Fibroblast of gingiva (primary cell): Measurements from ENCODE around the gene LRFN3.
"Not testable (repeated sequence)": the region's sequence is repeated elsewhere in the genome, so short reads cannot be mapped to it uniquely, and the experiment has no call there.

Experiments
- DNase-seq: peaks from one replicate; pipeline ENCODE4 v3.0.0-alpha.2; 2011; ENCODE audit warnings: low read depth

LRFN3 gene

DNA sequence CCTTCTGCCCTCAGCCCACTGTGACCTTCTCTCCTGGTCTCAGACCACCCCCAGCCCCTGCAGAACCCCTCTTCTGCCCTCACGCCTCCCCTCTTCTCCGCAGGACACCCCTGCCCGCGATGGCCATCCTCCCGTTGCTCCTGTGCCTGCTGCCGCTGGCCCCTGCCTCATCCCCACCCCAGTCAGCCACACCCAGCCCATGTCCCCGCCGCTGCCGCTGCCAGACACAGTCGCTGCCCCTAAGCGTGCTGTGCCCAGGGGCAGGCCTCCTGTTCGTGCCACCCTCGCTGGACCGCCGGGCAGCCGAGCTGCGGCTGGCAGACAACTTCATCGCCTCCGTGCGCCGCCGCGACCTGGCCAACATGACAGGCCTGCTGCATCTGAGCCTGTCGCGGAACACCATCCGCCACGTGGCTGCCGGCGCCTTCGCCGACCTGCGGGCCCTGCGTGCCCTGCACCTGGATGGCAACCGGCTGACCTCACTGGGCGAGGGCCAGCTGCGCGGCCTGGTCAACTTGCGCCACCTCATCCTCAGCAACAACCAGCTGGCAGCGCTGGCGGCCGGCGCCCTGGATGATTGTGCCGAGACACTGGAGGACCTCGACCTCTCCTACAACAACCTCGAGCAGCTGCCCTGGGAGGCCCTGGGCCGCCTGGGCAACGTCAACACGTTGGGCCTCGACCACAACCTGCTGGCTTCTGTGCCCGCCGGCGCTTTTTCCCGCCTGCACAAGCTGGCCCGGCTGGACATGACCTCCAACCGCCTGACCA is 3.3 kb downstream of the LRFN3 start:
- no peak for DNase-seq

DNA sequence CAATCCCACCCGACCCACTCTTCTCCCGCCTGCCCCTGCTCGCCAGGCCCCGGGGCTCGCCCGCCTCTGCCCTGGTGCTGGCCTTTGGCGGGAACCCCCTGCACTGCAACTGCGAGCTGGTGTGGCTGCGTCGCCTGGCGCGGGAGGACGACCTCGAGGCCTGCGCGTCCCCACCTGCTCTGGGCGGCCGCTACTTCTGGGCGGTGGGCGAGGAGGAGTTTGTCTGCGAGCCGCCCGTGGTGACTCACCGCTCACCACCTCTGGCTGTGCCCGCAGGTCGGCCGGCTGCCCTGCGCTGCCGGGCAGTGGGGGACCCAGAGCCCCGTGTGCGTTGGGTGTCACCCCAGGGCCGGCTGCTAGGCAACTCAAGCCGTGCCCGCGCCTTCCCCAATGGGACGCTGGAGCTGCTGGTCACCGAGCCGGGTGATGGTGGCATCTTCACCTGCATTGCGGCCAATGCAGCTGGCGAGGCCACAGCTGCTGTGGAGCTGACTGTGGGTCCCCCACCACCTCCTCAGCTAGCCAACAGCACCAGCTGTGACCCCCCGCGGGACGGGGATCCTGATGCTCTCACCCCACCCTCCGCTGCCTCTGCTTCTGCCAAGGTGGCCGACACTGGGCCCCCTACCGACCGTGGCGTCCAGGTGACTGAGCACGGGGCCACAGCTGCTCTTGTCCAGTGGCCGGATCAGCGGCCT is 4.1 kb downstream of the LRFN3 start:
- DNase-seq = no peak

DNA sequence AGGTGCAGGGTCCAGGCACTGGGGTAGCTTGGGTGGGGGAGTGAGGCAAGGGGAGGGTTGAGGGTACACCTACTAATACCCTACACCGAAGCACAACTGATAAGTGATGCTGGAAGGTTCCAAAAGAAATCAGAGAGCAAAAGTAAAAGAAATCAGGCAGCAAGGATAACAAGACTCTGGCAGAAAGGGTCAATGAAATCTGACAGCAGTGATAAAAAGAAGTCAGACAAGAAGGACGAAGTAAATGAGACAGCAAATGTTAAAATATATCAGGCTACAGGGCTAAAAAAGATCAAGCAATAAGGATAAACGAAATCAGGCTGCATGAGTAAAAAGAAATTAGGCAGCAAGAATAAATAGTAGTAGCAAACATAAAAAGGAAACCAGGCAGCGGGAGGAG is 4.7 kb downstream of the LRFN3 start:
- DNase-seq = no peak

DNA sequence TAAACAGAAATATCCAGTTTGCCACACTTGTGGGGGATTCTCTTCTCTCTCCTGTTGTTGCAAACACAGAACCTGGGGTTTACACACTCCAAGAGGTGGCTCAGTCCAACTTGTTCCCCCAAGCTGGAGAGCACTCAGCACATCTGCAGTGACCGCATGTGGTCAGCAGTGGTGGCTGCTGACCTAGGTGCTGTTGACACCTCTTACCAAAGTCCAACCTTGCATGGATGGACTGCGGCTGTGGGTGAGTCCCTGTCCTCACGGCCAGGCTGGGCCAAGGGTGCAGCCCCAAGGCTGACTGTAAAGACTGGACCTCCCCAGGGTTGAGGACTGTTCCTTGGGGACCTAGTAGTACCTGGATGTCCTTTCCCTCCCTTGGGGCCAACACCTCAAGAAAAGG is 6.1 kb downstream of the LRFN3 start:
- DNase-seq = no peak

DNA sequence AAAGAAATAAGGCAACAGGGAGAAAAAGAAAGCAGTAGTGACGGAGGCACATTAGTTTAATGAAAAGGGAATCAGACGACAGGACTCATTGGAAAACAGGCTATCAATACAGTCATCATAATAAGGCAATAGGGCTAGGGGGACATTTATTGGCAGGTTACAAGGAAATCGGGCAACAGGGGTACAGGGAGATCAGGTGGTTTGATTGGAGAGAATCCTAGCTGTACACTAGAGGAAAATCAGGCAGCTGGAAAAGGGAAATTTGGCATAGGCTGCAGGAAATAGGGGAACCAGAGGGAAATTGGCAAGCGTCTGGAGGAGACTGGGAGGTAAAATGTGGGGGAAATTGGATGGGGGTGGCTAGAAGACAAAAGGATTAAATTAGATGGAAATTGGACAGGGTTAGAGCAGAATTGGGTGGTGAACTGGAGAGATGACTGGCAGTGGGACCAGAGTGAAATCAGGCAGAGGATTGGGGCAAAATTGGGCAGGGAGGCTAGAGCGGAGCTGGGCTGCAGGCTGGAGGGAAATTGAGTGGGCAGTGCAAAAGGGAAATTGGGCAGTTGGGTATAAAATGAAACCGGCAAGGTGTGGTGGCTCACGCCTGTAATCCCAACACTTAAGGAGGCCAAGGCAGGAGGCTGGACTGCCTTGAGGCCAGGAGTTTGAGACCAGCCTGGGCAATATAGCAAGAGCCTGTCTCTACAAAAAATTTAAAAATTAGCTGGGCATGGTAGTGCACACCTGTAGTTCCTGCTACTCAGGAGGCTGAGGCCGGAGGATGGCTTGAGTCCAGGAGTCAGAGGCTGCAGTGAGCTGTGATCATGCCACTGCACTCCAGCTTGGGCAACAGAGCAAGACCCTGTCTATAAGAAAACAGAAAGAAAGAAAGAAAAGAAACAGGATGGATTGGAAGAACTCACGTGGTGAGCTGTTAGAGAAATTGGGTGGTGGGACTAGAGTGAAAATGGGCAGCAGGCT is 7.4 kb downstream of the LRFN3 start:
- DNase-seq = no peak

DNA sequence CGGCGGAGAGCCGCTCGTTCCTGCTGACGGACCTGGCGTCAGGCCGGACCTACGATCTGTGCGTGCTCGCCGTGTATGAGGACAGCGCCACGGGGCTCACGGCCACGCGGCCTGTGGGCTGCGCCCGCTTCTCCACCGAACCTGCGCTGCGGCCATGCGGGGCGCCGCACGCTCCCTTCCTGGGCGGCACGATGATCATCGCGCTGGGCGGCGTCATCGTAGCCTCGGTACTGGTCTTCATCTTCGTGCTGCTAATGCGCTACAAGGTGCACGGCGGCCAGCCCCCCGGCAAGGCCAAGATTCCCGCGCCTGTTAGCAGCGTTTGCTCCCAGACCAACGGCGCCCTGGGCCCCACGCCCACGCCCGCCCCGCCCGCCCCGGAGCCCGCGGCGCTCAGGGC is 8.4 kb downstream of the LRFN3 start:
- no peak for DNase-seq

DNA sequence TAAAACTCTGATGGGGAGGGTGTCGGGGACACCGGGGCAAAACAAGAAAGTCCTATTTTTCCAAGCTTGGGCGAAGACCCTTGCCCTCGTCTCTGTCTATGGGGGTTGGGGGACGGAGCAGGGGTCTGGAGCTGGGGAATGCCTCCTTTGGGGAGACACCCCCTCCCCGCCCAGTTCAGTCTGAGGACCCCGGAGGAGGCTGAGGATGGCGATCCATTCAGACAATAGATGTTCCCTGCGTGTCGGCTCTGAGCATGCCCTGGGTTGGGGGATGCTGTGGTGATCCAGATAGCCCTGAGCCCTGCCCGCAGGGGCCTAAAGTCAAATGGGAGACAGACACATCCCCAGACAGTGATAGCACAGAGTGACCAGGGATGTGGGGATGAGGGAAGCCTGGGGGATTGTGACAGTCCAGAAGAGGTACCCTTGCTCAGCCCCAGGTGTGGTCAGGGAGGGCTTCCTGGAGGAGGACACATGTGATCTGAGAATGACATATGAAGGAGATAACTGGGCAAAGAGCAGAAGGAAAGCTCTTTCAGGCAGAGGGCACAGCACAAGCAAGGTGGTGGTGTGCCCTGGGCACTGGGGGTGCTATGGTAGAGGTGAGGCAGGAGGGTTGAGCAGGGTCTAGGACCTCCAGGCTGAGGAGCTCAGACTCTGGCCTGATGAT is 9.1 kb downstream of the LRFN3 start:
- DNase-seq = no peak

DNA sequence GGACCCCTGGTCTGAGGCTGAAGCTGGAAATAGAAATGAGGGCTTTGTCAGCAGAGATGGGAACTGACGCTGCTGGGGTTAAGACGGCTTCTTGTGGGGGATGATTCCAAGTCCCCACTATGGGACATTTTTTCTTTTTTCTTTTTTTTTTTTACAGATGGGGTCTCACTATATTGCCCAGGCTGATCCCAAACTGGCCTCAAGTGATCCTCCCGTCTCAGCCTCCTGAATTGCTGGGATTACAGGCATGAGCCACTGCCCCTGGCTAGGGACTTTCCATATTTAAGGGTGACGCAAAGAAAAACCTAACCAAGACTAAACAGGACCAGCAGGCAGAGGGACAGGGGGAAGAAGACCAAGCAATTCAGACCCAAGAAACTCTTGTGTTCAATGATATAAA is 10.0 kb downstream of the LRFN3 start:
- DNase-seq = no peak

DNA sequence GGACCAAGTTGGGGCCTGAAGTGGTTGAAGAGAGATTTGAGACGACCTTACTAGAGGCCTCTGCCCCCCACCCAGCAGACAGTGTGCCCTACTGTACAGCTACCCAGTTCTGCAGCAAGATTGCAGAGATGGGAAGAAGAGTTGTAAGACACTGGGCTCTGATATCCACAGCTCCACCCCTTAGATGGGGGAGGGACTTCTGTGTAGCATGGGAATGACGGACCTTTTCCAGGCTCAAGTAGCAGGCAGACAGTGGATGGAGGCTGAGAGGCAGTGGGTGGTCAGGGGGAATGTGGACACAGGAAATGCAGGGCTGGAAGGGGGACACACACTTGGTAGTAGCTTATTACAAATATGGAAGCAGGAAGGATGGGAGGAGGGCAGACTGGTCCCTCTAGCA is 13.0 kb downstream of the LRFN3 start:
- no peak for DNase-seq

DNA sequence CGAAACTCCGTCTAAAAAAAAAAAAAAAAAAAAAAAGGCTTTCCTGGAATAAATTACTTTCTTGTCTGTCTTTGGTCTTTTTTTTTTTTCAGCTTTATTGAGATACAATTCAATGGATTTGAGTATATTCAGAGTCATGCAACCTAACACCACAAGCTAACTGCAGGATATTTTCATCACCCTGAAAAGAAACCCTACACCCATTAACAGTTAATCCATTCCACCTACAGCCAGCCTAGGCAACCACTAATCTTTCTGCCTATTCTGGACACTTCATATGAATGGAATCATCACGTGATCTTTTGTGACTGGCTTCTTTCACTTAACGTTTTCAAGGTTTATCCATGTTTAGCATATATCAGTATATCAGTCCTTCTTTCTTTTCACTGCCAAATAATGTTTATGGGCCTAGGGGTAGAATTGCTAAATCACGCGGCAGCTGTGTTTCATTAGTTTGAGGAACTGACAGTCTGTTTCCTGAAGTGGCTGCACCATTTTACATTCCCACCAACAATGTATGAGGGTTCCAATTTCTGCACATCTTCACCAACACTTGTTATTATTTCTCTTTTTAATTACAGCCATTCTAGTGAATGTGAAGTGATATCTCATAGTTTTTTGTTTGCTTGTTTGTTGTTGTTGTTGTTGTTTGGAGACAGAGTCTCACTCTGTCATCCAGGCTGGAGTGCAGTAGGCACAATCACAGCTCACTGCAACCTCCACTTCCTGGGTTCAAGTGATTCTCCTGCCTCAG is 19.9 kb downstream of the LRFN3 start:
- DNase-seq = no peak

DNA sequence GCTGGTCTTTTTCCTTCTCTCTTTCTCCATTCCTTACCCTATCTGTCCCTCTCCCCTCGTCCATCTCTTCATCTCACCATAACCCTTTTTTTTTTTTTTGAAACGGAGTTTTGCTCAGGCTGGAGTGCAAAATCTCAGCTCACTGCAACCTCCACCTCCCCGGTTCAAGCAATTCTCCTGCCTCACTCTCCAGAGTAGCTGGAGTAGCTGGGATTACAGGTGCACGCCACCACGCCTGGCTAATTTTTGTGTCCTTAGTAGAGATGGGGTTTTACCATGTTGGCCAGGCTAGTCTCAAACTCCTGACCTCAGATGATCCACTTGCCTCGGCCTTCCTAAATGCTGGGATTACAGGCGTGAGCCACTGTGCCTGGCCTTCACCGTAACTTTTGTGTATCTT is 21.2 kb downstream of the LRFN3 start:
- not testable (repeated sequence) for DNase-seq

DNA sequence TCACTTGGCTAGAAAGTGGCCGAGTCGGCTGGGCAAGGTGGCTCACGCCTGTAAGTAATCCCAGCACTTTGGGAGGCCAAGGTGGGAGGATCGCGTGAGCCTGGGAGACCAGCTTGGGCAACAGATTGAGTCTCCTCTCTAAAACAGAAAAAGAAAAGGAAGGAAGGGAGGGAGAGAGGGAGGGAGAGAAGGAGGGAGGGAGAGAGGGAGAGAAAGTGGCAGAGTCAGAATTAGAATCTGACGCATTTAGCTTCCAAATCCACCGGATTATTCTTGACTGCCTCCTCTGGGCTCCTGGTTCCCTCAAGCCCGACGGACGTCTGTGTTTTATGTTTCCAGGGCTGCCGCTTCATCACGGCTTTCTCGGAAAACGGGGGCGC is 22.5 kb downstream of the LRFN3 start:
- no peak for DNase-seq

DNA sequence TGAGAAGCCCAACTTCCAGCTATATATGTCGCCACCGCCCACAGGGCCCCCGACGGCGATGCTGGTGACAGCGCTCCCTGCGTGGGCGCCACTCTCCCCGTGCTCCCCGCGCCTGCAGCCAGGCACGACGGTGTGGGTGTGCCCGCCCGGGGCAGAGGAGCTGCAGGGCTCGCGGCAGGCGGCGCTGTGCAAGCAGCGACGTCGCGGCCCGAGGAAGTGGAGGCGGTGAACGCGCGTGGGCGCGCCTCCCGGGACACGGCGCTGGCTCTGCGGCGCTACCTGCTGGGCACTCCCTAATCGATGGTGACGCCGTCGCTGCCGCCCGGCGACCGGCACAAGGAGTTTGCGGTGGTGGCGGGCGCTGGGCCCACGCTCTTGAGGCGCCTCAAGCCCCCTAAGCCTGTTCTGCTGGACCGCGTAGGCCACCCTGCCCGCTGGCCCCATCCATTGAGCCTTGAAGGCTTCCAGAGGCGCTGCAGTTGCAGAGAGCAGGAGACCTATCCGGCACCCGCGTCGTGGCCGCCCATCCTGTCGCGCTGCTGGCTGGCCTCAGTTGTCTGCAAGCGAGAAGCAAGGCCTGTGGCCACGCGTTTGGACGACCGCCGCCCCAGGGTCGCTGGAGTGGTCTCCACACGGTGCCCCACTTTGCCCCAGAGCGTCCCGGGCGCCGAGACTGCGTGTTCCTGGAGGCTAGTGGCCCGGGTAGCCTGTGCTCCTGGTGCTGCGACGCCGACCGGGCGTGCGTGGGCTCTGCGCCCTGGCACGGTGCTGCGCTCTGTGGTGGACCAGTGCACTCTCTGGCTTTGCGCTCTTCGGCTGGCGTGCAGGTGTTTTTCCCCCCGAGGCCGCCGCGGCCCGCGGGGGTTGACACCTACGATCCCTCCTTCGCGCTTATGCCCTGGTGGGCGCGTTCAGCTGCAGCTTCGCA is 23.1 kb downstream of the LRFN3 start:
- no peak for DNase-seq

DNA sequence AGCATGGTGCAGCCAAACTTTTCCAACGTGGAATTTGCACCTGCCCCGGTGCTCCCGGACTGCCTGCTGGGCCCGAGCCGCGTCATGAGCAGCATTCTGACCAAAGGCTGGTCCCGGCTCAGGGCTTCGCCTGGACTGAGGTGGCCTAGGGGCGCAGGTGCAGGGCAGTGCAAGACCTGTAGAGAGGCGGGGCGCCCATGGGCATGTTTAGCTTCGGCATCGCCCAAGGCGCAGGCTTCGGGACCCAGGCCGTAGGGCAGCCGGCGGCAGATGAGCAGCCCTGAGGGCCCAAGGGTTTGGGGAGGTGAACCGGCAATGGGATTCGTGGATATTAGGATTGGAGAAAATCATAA is 23.8 kb downstream of the LRFN3 start:
- DNase-seq = no peak

DNA sequence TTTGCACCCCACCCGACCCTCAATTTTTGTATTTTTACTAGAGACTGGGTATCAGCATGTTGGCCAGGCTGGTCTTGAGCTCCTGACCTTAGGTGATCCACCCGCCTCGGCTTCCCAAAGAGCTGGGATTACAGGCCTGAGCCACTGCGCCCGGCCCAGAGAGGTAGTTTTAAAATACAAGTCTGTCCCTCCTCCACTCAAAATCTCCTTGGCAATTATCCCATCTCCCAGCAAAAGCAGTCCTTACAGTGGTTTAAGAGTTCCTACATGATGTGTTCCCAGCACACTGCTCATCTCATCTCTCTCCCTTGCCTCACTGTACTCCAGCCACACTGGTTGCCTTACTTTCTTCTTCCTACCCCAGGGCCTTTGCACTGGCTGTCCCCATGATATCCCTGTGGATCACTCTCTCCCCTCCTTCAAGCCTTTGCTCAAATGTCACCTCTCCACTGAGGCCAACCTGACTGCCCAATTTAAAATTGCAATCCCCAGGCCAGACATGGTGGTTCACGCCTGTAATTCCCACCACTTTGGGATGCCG is 24.3 kb downstream of the LRFN3 start:
- DNase-seq = no peak

DNA sequence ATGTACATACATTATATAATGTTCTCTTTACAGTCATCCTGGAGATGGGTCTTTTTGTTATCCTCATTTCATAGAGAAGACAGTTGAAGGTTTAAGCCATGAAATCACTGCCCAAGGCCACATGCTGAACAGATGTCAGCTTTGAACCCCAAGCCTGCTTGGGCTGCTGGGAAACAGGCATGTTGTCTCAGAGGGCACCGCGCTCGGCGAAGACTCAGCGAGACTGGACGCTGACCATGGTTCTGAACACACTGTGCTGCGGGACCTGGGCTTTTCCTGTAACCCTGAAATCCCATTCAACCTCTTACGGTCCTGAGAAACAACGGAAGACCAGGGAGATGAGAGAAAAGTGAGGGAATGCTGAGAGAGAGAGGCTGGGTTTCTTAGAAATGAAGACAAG is 27.3 kb downstream of the LRFN3 start:
- peak; percentile 35 for DNase-seq

DNA sequence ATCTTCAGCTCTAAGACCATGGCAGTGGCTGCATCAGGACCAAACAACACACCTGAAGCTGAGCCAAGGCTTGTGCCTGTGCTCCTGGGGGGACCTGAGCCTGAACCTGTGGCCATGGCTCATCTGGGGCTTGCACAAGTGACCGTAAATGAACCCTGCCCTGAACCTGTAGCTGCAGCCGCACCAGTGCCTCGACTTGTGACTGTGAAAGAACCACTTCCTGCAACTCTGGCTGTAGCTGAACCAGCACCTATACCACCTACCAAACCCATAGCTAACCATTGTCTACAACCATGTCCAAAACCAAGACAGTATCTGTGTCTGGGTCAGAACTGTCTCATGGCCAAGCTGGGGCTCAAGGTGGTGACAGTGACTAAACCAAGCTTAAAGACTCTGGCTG is 30.6 kb downstream of the LRFN3 start:
- no peak for DNase-seq

DNA sequence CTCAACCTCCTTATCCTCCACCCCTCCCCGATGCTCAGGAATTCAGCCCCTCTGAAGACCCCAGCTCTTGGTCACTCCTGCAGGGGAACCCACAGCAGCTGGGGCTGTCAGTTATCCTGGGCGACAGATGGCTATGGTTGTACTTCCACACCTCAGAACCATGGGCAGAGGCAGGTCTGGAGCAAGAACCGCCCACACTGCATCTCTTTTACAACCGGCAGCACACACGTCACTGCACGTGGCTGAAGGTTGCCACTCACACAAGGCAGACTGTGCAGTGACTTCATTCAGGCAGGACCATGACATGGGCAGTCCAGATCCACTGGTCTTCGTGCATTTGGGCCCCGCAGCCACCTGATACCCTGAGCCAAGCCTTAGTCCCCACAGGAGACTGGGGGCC is 37.3 kb downstream of the LRFN3 start:
- no peak for DNase-seq

DNA sequence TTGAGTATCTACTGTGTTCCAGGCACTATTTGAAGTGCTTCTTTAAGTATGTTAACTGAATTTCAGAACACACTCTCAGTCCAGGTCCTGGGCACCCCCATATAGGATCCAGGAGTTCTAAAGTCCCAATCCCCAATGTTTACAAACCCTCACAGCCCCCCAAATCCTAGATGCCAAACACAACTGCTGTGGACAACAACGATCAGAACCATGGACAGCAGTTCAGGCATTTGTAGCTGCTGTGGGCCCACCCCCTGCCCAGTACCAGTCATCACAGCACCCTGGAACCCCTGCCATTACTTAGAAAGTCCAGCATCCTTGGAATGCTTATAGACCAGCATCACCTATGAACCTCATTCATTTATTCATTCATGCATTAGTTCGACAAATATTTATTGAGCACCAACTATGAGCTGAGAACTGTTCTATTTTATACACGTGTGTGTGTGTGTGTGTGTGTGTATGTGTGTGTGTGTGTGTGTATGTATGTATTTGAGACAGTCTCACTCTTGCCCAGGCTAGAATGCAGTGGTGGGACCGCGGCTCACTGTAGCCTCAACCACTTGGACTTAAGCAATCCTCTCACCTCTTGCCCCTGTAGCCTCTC is 39.5 kb downstream of the LRFN3 start:
- DNase-seq = no peak
